Transverse colon (tissue), 4 donors: ENCODE measurements around the gene IL26. TPM values are rescaled to one million over a fixed set of nuclear protein-coding genes. Genes with fewer than 3 reads are reported as not detected.

ENCODE experiments used
- DNase-seq: peaks from one replicate; pipeline ENCODE4 v3.0.0-alpha.2; 2019
- H3K27ac ChIP-seq, 4 donors: fragments of 200-600 bp; sonication (generic); 2 replicates each; pipeline ENCODE4 v1.5.1; 2016 to 2018; ENCODE audit warnings: inconsistent platforms in 4 of 4
- H3K27me3 ChIP-seq: fragments of 200-600 bp; sonication (generic); 2 replicates; pipeline ENCODE4 v1.5.1; 2017; ENCODE audit warnings: inconsistent platforms
- H3K36me3 ChIP-seq, 4 donors: fragments of 200-600 bp; sonication (generic); 2 replicates each; pipeline ENCODE4 v1.5.1; 2017 to 2019; ENCODE audit warnings: inconsistent platforms in 4 of 4
- H3K4me1 ChIP-seq, 4 donors: fragments of 200-600 bp; sonication (generic); 2 replicates each; pipeline ENCODE4 v1.5.1; 2017 to 2020; ENCODE audit warnings: inconsistent platforms in 4 of 4
- H3K4me3 ChIP-seq, 4 donors: fragments of 200-600 bp; sonication (generic); 1 replicate in 1 of 4; 2 replicates in 3 of 4; pipeline versions ENCODE4 v1.5.1 to v1.6.1; 2017 to 2019; ENCODE audit warnings: inconsistent platforms in 4 of 4
- H3K9me3 ChIP-seq, 2 donors: fragments of 200-600 bp; sonication (generic); 2 replicates each; pipeline ENCODE4 v1.5.1; 2017 to 2019; ENCODE audit warnings: inconsistent platforms in 2 of 2
- CTCF ChIP-seq, 5 experiments: fragments of 200-600 bp in 3 of 5; fragments of 450-650 bp in 2 of 5; sonication (generic) in 3 of 5; IDR thresholded peaks; 1 replicate in 2 of 5; 2 replicates in 3 of 5; pipeline ENCODE4 v1.5.1; 2016 to 2017; ENCODE audit warnings: antibody characterized with exemption in 5 of 5, inconsistent platforms in 3 of 5, mild to moderate bottlenecking in 2 of 5, moderate library complexity in 1 of 5
- EP300 ChIP-seq: sonication (generic); formaldehyde crosslinking; IDR thresholded peaks from one replicate; pipeline ENCODE4 v1.6.1; 2017; ENCODE audit warnings: antibody characterized with exemption, low read depth
- POLR2A ChIP-seq: fragments of 450-650 bp; IDR thresholded peaks from one replicate; pipeline ENCODE4 v1.6.1; 2016; ENCODE audit warnings: antibody characterized with exemption, mild to moderate bottlenecking, moderate library complexity
- POLR2AphosphoS5 ChIP-seq, 3 donors: sonication (generic); formaldehyde crosslinking; IDR thresholded peaks; one replicate each; pipeline ENCODE4 v1.6.1; 2016; ENCODE audit warnings: antibody characterized with exemption in 3 of 3
- WGBS, 2 donors: methylation state at CpG; one replicate each; pipeline ENCODE4 v1.1.5; 2018; ENCODE audit warnings: low coverage in 1 of 2; 5-methylcytosine and 5-hydroxymethylcytosine counted together
- in situ Hi-C, 4 donors: fragments of 200-750 bp; cut with MboI; loops; one replicate each; pipeline versions ENCODE4 v1.15.0 to v1.15.1; 2017; ENCODE audit warnings: low sequenced_read_pairs in 3 of 4, low pct_ligation_motif_present in 1 of 4, low pct_unique_long_range_greater_than_20kb in 1 of 4
- intact Hi-C: fragments of 100-400 bp; cut with DNase I; formaldehyde crosslinking; loops from one replicate; pipeline ENCODE4 v1.15.1; 2023; ENCODE audit warnings: low total_unique reads
- total RNA-seq, 4 donors: library from RNA; depleted of rRNA; stranded (reverse); fragments of >200 nt; gene quantifications; one replicate each; pipeline ENCODE4 v1.1.0, GENCODE V29; 2016

Gene IL26
- total RNA-seq, 4 donors from 2014 or later: not detected

- peaks cover 3% of the 10 kb centered on the region for H3K27me3 ChIP-seq
- no peaks in the 10 kb centered on the region for H3K9me3 ChIP-seq
- H3K36me3 ChIP-seq: no peaks in the 10 kb centered on the region
- H3K27ac ChIP-seq: no peak overlapping the region
- DNase-seq: no peak
- TF ChIP-seq POLR2A (no peak), EP300 (no peak), CTCF (IDR thresholded peaks at IDR 0.05) (no peak), POLR2AphosphoS5 (IDR thresholded peaks at IDR 0.05) (no peak)
- peaks cover 0 to 7% (median 1%) of the 10 kb centered on the region in 4 donors for H3K4me1 ChIP-seq
- WGBS, 2 donors: 62% methylated on average over 3 of the region's 3 CpGs; no CpG with 5 or more reads in 1 of the 2 donors
- H3K4me3 ChIP-seq: no peak overlapping the region
- in situ Hi-C loops (loop anchor here in 3 of 4 donors (10.0 kb wide), 1 partner anchor 90 kb away; no protein-coding TSS in a partner anchor), intact Hi-C loops (loop anchor here (5.0 kb wide), 1 partner anchor 88 kb away; no protein-coding TSS in a partner anchor)
Measured at GRCh38 chr12:68224613-68225285, 861 bp downstream of the IL26 start.

- WGBS, 2 donors: 1 to 2% methylated on average over 8 to 12 of the region's 12 CpGs
- no peak for TF ChIP-seq POLR2AphosphoS5 (IDR thresholded peaks at IDR 0.05)
- no peak for TF ChIP-seq EP300
- TF ChIP-seq POLR2A: no peak
- TF ChIP-seq CTCF (IDR thresholded peaks at IDR 0.05): peak; percentile 75 to 84 (median 78)
- H3K9me3 ChIP-seq: no peaks in the 10 kb centered on the region
- no peaks in the 10 kb centered on the region for H3K36me3 ChIP-seq
- H3K4me3 ChIP-seq: no peak overlapping the region
- peaks cover 0 to 7% (median 1%) of the 10 kb centered on the region in 4 donors for H3K4me1 ChIP-seq
- DNase-seq: peak; percentile 82
- intact Hi-C loops: loop anchor here (5.0 kb wide), 1 partner anchor 89 kb away; no protein-coding TSS in a partner anchor
- no peak overlapping the region for H3K27ac ChIP-seq
- peaks cover 11% of the 10 kb centered on the region for H3K27me3 ChIP-seq
- in situ Hi-C loops: loop anchor here in 3 of 4 donors (10.0 kb wide), 1 partner anchor 92 kb away; no protein-coding TSS in a partner anchor
Measured at GRCh38 chr12:68223067-68223747, 2.4 kb downstream of the IL26 start.

- Histone ChIP-seq H3K4me1 (peaks cover 0 to 7% (median 1%) of the 10 kb centered on the region in 4 donors), H3K36me3 (no peaks in the 10 kb centered on the region), H3K9me3 (no peaks in the 10 kb centered on the region), H3K4me3 (no peak overlapping the region), H3K27ac (no peak overlapping the region), H3K27me3 (peaks cover 20% of the 10 kb centered on the region)
- in situ Hi-C loops: loop anchor here in 3 of 4 donors (10.0 kb wide), 1 partner anchor 92 kb away; no protein-coding TSS in a partner anchor
- no peak for TF ChIP-seq EP300
- TF ChIP-seq POLR2A: no peak
- no peak for TF ChIP-seq CTCF (IDR thresholded peaks at IDR 0.05)
- no peak for TF ChIP-seq POLR2AphosphoS5 (IDR thresholded peaks at IDR 0.05)
- intact Hi-C loops: loop anchor here (5.0 kb wide), 1 partner anchor 90 kb away; no protein-coding TSS in a partner anchor
- no peak for DNase-seq
- WGBS, 2 donors: 51 to 56% methylated on average over 3 to 6 of the region's 6 CpGs
Measured at GRCh38 chr12:68222326-68222725, 3.3 kb downstream of the IL26 start.

- TF ChIP-seq EP300: no peak
- in situ Hi-C loops: loop anchor here in 3 of 4 donors (10.0 kb wide), 1 partner anchor 93 kb away; no protein-coding TSS in a partner anchor
- Histone ChIP-seq H3K4me3 (no peak overlapping the region), H3K27me3 (peaks cover 26% of the 10 kb centered on the region), H3K4me1 (peaks cover 0 to 7% (median 1%) of the 10 kb centered on the region in 4 donors), H3K27ac (no peak overlapping the region), H3K9me3 (no peaks in the 10 kb centered on the region), H3K36me3 (no peaks in the 10 kb centered on the region)
- no peak for DNase-seq
- 71 to 79% methylated on average over 1 of the region's 1 CpG for WGBS, 2 donors
- intact Hi-C loops: loop anchor here (5.0 kb wide), 1 partner anchor 91 kb away; no protein-coding TSS in a partner anchor
Measured at GRCh38 chr12:68221497-68221896, 4.1 kb downstream of the IL26 start.
